ENCODE results near the gene EPN2.

The EPN2 gene

GRCh38 chr17:19301274-19301951 is 64.2 kb downstream of the EPN2 start:
- no peak for TF ChIP-seq CTCF (IDR thresholded peaks at IDR 0.05; ENCODE audit: control insufficient read depth, extremely low read depth, insufficient read depth)
- H3K4me3 ChIP-seq (ENCODE audit: low read depth, low read length): no peak overlapping the region
- no peak for DNase-seq (ENCODE audit: low read depth)

- DNase-seq (ENCODE audit: low read depth): no peak
Measured at GRCh38 chr17:19301973-19302372, 64.8 kb downstream of the EPN2 start.

GRCh38 chr17:19302791-19303331 is 65.7 kb downstream of the EPN2 start:
- DNase-seq (ENCODE audit: low read depth): no peak
- H3K4me3 ChIP-seq (ENCODE audit: low read depth, low read length): no peak overlapping the region
- no peak for TF ChIP-seq CTCF (IDR thresholded peaks at IDR 0.05; ENCODE audit: control insufficient read depth, extremely low read depth, insufficient read depth)

More at GRCh38 chr17:19301973-19302372, 64.8 kb downstream of the EPN2 start:
- TF ChIP-seq CTCF (IDR thresholded peaks at IDR 0.05; ENCODE audit: control insufficient read depth, extremely low read depth, insufficient read depth): no peak
- no peak overlapping the region for H3K4me3 ChIP-seq (ENCODE audit: low read depth, low read length)

- no peak for DNase-seq (ENCODE audit: low read depth)
- H3K4me3 ChIP-seq (ENCODE audit: low read depth, low read length): no peak overlapping the region
- TF ChIP-seq CTCF (IDR thresholded peaks at IDR 0.05; ENCODE audit: control insufficient read depth, extremely low read depth, insufficient read depth): no peak
Measured at GRCh38 chr17:19303367-19303776, 66.2 kb downstream of the EPN2 start.

- no peak overlapping the region for H3K4me3 ChIP-seq (ENCODE audit: low read depth, low read length)
- no peak for TF ChIP-seq CTCF (IDR thresholded peaks at IDR 0.05; ENCODE audit: control insufficient read depth, extremely low read depth, insufficient read depth)
- no peak for DNase-seq (ENCODE audit: low read depth)
Measured at GRCh38 chr17:19304209-19304608, 67.0 kb downstream of the EPN2 start.

- no peak for DNase-seq (ENCODE audit: low read depth)
- no peak for TF ChIP-seq CTCF (IDR thresholded peaks at IDR 0.05; ENCODE audit: control insufficient read depth, extremely low read depth, insufficient read depth)
- H3K4me3 ChIP-seq (ENCODE audit: low read depth, low read length): no peak overlapping the region
Measured at GRCh38 chr17:19304751-19305150, 67.6 kb downstream of the EPN2 start.

GRCh38 chr17:19305256-19305655 is 68.1 kb downstream of the EPN2 start:
- TF ChIP-seq CTCF (IDR thresholded peaks at IDR 0.05; ENCODE audit: control insufficient read depth, extremely low read depth, insufficient read depth): no peak
- H3K4me3 ChIP-seq (ENCODE audit: low read depth, low read length): no peak overlapping the region
- DNase-seq (ENCODE audit: low read depth): no peak

All from LNCaP clone FGC (cell line).